ENCODE results near the gene PRKAR2A. TPM values are rescaled to one million over a fixed set of nuclear protein-coding genes. Genes with fewer than 3 reads are reported as not detected.

PRKAR2A gene
- polyA plus RNA-seq, 2 of the 4 experiments (the other 2 are of a cell fraction) = 15.3 to 17.2 TPM

GRCh38 chr3:48891606-48892005, 43.9 kb upstream of the PRKAR2A start (continued):
- TF ChIP-seq BHLHE40 (IDR thresholded peaks at IDR 0.05; ENCODE audit: low read depth, low read length) (no peak), POLR2AphosphoS2 (conservative IDR thresholded peaks at IDR 0.05; ENCODE audit: low read length) (no peak), NR3C1 (IDR thresholded peaks at IDR 0.05) (no peak), PBX3 (IDR thresholded peaks at IDR 0.05) (no peak), CBX8 (IDR thresholded peaks at IDR 0.05) (no peak), FOSL2 (IDR thresholded peaks at IDR 0.05) (no peak), FOSL2 (CRISPR knock-in tag; IDR thresholded peaks at IDR 0.05) (no peak), ZSCAN20 (CRISPR knock-in tag; IDR thresholded peaks at IDR 0.05) (no peak)
- TF ChIP-seq, protein P1, sequence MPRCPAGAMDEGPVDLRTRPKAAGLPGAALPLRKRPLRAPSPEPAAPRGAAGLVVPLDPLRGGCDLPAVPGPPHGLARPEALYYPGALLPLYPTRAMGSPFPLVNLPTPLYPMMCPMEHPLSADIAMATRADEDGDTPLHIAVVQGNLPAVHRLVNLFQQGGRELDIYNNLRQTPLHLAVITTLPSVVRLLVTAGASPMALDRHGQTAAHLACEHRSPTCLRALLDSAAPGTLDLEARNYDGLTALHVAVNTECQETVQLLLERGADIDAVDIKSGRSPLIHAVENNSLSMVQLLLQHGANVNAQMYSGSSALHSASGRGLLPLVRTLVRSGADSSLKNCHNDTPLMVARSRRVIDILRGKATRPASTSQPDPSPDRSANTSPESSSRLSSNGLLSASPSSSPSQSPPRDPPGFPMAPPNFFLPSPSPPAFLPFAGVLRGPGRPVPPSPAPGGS (IDR thresholded peaks at IDR 0.05) = no peak

- ChIA-PET CTCF (no interaction called here), POLR2A (no interaction called here)
- no peaks in the 10 kb centered on the region for H3K9me3 ChIP-seq
- no peak overlapping the region for H3K27ac ChIP-seq
- H3K4me3 ChIP-seq = no peak overlapping the region
- ATAC-seq = peak in 1 of 2 experiments; percentile 63; a peak in 3 of 6 replicates
- FAIRE-seq = no peak
- peaks cover 9% of the 10 kb centered on the region; the same call in 1 of the 3 replicates for H3K4me1 ChIP-seq
- TF ChIP-seq ZC3H11A (IDR thresholded peaks at IDR 0.05) (no peak), NPAS2 (CRISPR knock-in tag; IDR thresholded peaks at IDR 0.05; ENCODE audit: borderline replicate concordance) (no peak)
- peak overlapping the region; percentile 53 for H3K4me2 ChIP-seq
- peak in 1 of 2 experiments; percentile 26 for DNase-seq (ENCODE audit: low read depth in 1 of 2, low spot score in 1 of 2)
Measured at GRCh38 chr3:48885753-48886152, 38.1 kb upstream of the PRKAR2A start.

GRCh38 chr3:48881652-48882114, 34.0 kb upstream of the PRKAR2A start:
- WGBS (ENCODE audit: missing lambda C conversion rate) = 96% methylated on average over 5 of the region's 5 CpGs
- peaks cover 9% of the 10 kb centered on the region; the same call in 1 of the 3 replicates for H3K4me1 ChIP-seq
- POLR2A ChIA-PET = no interaction called here
- no peaks in the 10 kb centered on the region for H3K9me3 ChIP-seq
- CTCF ChIA-PET = no interaction called here
- H3K27ac ChIP-seq = no peak overlapping the region
- H3K4me2 ChIP-seq = no peak overlapping the region
- ATAC-seq (no peak), DNase-seq (ENCODE audit: low read depth in 1 of 2, low spot score in 1 of 2) (no peak), FAIRE-seq (no peak)
- H3K4me3 ChIP-seq = no peak overlapping the region
- no peak for TF ChIP-seq NPAS2 (CRISPR knock-in tag; IDR thresholded peaks at IDR 0.05; ENCODE audit: borderline replicate concordance)
- no peak for TF ChIP-seq HOXB5 (CRISPR knock-in tag; IDR thresholded peaks at IDR 0.05)
- TF ChIP-seq ZNF302 (CRISPR knock-in tag; IDR thresholded peaks at IDR 0.05) = no peak
- TF ChIP-seq RARB (CRISPR knock-in tag; IDR thresholded peaks at IDR 0.05) = no peak
- no peak for TF ChIP-seq KDM1A (IDR thresholded peaks at IDR 0.05; ENCODE audit: low read depth)
- TF ChIP-seq POLR2AphosphoS2 (conservative IDR thresholded peaks at IDR 0.05; ENCODE audit: low read length) = no peak
- no peak for TF ChIP-seq MAFK (IDR thresholded peaks at IDR 0.05; ENCODE audit: partially characterized antibody)
- no peak for TF ChIP-seq POLR2A (IDR thresholded peaks at IDR 0.05; ENCODE audit: low read length)
- TF ChIP-seq EHMT2 (IDR thresholded peaks at IDR 0.05; ENCODE audit: low read depth) = no peak
- no peak for TF ChIP-seq ESRRA (IDR thresholded peaks at IDR 0.05; ENCODE audit: borderline replicate concordance, low read length)
- no peak for TF ChIP-seq USF2 (IDR thresholded peaks at IDR 0.05)
- TF ChIP-seq SMC3 (IDR thresholded peaks at IDR 0.05) = no peak
- no peak for TF ChIP-seq FOXS1 (CRISPR knock-in tag; IDR thresholded peaks at IDR 0.05)
- no peak for TF ChIP-seq GATA3 (IDR thresholded peaks at IDR 0.05; ENCODE audit: borderline replicate concordance)
- TF ChIP-seq EHF (CRISPR knock-in tag; IDR thresholded peaks at IDR 0.05) = no peak
- TF ChIP-seq CHD4 (IDR thresholded peaks at IDR 0.05; ENCODE audit: borderline replicate concordance) = no peak
- TF ChIP-seq, protein P1 (IDR thresholded peaks at IDR 0.05) = no peak
- TF ChIP-seq, protein P2, sequence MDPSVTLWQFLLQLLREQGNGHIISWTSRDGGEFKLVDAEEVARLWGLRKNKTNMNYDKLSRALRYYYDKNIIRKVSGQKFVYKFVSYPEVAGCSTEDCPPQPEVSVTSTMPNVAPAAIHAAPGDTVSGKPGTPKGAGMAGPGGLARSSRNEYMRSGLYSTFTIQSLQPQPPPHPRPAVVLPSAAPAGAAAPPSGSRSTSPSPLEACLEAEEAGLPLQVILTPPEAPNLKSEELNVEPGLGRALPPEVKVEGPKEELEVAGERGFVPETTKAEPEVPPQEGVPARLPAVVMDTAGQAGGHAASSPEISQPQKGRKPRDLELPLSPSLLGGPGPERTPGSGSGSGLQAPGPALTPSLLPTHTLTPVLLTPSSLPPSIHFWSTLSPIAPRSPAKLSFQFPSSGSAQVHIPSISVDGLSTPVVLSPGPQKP (IDR thresholded peaks at IDR 0.05; ENCODE audit: low read depth, low read length) = no peak
